ENCODE measurements around the gene STBD1.
"Not testable (repeated sequence)": the region's sequence is repeated elsewhere in the genome, so short reads cannot be mapped to it uniquely, and the experiment has no call there.

STBD1 gene

DNA sequence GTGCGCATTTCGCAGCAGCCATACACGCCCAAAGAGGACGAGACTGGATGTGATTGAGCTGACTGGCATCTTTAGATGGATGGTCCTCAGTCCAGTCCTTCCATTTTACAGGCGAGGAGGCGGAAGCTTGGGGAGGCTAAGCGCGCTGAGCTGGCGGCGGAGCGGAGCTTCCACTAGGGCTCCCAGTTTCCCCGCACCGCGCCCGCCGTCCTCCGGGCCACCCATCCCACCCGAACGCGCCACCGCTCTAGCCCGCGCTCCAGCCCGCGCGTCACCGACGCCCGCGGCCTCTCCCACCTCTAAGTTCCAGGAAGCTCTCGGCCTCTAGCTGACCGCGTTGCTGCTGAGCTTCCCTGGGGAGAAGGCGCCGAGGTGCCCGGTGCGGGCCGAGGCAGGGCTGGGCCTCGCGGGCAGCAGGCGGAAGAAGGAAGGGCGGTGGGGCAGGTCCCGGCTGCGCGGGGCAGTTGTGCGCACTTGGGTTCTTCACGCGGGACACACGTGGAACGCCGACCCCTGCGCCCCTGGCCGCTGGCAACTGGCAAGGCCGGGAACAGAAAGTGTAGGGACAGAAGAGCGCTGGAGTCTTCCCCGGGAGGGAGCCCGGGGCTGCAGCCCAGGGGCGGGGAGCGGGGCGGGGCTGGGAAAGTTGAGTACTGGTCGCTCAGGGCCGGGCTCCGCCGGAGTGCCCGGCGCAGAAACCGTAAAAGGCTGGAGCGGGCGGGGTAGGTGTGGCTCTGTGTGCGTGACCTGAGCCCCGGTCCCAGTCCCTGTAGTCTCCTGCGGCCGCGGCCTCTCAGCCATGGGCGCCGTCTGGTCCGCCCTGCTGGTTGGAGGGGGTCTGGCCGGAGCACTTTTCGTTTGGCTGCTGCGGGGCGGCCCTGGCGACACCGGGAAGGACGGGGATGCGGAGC, at the start of gene STBD1:
STBD1 (plus strand) TSS at position 763 of the 911 bp plus-strand sequence; CDS start at position 800, 37 bp downstream.
- DNase-seq (ENCODE audit: low read depth) = peak; percentile 15

DNA sequence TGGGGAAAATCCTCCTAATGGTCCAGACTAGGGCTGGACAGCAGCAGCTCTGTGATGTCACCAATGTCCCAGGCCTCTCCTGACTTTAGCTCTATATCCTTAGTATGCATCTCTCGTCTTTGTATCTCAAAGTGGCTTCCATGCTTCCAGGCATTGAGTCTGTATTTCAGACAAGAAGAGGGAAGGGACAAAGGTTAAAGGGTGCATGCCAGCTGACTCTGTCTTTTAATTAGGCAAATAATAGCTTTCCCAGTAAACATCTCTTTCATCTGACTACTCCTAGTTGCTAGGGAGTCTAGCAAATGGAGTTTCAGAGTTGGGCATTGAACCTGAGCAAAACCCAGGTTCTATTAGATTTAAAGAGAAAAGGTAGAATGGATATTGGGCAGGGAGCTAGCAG, 49.6 kb upstream of the STBD1 start:
- DNase-seq (ENCODE audit: low read depth) = no peak

DNA sequence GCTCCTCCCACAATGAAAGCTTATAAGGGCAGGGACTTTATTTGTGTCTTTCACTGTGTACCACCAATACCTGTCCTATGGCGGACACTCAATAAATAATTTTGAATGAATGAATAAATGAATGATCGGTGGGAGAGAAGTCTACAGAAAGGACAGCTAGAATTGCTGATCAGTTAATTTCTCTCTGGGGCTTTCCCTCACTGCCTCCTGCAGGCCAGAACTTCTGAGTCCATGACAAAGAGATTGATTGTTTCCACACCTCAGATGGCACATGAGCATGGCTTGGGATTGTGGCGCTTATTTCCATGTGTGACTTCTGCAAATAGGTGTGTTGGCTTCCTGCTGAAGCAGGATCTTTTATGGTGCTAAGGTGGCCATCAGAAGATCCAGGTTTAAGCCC, 48.7 kb upstream of the STBD1 start:
- DNase-seq (ENCODE audit: low read depth) = no peak

DNA sequence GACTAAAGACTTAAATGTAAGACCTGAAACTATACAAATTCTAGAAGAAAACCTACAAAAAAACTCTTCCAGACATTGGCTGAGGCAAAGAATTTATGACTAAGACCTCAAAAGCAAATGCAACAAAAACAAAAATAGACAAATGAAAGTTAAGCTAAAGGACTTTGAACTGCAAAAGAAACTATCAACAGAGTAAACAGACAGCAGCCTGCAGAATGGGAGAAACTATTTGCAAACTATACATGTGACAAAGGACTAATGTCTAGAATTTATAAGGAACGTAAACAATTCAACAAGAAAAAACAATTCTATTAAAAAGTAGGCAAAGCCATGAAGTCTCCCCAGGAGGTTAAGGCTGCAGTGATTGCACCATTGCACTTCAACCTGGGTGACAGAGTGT, 46.0 kb upstream of the STBD1 start:
- DNase-seq (ENCODE audit: low read depth) = no peak

DNA sequence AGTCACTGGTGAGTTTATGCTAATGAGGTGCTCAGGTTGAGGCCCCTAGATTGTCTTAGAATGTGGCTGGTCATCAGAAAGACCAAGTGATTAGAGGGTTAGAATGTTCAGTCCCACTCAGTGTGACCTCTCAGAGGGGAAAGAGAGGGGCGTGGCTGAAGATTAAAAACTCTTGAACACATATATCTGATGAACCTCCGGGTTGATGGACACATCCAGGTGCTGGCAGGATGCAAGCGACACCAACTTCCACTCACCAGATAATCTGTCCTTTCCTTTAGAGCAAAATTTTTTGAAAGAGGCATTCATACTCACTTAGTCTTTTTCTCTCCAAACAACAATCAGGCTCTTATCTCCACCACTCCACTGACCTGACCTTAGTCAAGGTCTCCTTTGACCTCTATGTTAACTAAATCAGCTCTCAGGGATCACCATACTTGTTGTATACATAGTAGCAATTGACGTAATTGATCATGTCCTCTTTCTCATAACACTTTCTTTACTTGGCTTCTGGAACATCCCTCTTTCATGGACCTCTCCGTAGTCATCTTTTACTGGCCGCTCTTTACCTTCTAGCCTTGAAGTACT, 40.8 kb upstream of the STBD1 start:
- DNase-seq (ENCODE audit: low read depth) = no peak

DNA sequence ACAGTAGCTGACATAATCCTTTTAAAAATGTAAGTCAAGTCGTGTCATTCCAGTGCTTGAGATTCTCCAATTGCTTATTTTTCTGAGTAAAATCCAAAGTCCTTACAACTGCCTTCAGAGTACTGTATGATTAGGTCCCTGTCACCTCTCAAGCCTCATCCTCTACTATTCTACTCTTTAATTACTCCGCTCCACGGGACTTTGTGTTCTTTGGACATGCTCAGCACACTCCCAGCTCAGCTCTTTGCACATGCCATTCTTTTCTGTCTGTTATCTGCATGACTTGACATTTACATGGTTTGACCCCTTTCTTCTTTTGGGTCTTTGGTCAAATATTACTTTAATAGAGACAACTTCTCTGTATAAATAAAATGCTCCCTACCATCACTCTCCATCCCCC, 39.9 kb upstream of the STBD1 start:
- DNase-seq (ENCODE audit: low read depth) = no peak

DNA sequence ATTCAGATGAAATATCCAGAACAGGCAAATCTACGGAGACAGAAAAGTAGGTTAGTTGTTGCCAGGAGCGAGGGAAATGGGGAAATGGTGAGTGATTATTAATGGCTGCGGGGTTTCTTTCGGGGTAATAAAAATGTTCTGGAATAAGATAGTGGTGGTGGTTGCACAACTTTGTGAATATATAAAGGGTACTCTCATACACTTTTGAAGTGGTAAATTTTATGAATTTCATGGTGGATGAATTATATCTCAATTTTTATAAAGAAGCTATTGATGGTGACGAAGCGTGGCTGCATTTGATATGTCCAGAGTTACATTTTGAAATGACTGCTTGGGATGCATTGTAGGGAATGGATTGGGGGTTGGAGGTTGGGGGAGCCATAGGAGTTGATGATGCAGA, 38.7 kb upstream of the STBD1 start:
- DNase-seq (ENCODE audit: low read depth) = no peak

DNA sequence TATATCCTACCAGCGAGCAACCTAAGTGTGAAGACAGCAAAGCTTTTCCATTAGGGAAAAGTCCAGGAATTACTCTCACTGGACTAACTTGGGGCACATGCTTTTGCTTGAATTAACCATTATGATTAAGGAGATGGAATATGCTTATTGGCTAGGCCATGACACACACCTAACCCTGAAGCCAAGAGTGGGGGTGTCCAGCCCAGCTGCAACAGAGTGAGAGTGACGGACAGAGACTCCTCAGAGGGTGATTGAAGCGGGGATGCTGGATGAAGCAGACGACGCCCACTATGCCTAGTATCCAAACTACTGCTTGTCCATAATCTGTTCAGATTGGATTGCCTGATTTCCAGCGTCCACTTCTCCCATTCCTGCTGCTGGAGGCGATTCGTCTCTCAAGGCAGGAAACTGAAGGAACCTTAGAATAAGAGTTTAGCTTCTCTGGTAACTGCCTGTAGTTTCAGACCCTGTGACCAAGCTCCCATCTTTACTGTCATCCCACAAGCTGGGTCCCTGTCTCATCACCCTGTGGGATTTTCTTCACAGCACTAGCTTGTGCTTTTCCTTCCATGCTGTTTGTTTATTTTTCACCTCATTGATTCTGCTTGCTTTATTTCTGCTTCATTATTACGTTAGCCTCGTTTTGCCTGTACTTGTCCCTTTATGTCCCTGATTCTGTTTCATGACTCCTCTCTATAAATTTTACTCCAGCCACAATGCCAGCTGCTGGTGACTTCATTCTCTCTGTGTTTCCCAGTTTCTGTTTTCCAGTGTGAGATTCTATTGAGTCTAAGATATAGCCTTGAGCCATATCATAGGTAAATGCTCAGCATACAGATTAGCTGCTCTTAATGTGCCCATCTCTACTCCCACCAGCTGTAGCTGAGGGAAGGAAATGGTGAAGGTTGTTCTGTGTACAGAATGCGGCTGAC, 36.0 kb upstream of the STBD1 start:
- DNase-seq (ENCODE audit: low read depth) = no peak

DNA sequence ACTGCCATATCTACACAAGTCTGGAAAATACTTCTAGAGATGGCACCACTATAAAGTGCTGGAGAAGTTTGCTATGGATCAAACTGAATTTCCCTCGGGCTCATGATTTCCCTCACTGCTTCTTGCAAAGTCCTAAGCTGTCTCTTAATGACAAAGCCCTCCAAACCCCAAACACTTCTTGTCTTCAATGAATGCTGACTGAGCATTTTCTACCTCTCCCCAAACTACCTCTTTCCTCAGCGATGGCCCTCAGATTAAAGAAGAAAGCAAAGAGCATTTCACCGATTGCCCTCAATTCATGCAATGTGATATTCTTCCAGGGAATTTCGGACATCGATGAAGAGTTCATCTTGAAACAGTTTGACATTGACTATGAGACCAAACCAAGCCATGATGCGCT, 35.3 kb upstream of the STBD1 start:
- DNase-seq (ENCODE audit: low read depth) = no peak

DNA sequence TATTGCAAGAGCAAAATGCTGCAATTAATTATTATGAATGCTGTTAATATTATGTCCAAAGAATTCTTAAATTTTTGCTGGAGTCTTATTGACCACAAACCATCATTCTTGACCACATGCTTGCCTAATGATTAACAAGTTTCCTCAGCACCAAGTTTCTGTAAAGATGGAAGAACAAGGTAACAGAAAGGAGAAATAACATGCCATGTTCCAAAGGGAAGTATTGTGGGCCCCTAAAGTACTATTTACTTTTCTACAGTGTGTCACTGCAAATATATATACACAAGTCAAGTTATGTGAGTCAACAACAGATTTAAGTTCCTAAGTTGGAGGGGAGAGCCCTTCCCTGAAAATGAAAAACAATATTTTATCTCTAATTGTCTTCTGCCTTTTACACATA, 34.5 kb upstream of the STBD1 start:
- DNase-seq (ENCODE audit: low read depth) = no peak

DNA sequence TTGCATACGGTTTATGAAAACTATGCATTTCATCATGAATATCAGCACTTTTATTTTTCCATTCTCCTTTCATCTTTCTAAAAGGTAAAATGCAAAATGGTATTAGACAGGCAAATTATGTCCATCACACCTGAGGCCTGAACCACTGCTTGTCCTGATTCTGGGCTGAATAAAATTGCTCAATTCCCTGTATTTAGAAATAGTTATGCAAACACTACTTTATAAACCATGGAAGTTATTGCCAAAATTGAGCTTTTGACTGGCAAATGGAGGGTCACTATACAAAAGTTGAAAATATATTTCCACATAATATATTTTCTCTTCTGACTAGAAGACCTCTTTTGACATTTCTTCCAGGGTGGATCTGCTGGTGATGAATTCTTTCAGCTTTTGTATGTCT, 34.0 kb upstream of the STBD1 start:
- DNase-seq (ENCODE audit: low read depth) = no peak

DNA sequence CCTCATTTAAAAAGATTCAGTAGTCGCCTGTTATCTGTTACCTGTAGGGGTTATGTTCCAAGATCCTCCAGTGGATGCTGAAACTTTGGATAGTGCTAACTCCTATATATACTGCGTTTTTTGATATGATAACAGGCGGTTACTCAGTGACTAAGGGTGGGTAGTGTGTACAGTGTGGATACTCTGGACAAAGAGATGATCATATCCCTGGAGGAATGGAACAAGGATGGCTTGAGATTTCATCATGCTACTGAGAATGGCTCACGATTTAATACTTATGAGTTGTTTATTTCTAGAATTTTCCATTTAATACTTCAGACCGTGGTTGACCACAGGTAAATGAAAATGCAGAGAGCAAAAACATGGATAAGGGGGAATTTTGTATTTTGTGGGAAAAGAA, 33.5 kb upstream of the STBD1 start:
- no peak for DNase-seq (ENCODE audit: low read depth)

DNA sequence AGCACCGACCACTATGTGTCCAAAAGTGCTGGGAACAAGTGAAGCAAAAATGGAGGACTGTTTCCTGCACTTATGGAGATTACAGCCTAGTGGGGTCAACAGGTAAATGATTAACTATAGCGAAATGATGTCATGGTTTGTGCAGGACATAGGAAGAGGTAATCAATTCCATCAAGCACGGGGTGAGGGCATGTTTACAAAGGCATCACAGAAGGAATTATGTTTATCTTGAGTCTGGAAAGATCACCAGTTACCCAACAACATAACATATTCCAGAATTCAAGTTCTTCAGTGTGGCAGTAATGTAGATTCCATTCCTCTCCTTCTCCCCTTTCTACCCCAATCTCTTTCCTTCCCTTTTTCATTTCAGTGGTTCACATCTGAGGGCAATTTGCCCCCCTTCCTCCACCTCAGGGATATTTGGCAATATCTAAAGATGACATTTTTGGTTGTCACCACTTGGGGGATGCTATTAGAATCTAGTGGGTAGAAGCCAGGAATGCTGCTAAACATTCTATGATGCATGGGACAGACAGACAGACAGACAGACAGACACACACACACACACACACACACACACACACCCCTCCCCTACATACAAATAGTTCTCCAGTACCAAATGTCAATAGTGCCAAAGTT, 30.9 kb upstream of the STBD1 start:
- DNase-seq (ENCODE audit: low read depth) = no peak

DNA sequence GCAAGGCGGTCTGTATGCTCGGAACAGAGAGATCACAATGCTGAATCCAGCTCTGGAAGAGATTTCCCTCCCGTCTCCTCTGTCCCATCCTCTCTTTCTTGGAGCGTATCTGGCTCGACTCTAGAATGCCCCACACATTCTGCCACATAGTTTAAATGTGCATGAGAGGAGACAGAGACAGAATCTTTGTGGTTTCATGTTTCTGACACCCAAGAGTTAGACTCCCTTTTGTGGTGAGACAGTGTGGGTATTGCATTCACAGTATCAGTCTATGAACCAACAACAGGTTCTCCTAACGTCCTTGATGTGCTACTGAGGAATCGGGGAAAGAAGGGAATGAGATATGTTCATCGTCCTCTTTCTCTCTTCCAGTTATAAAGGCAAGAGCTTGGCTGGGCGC, 29.7 kb upstream of the STBD1 start:
- no peak for DNase-seq (ENCODE audit: low read depth)

DNA sequence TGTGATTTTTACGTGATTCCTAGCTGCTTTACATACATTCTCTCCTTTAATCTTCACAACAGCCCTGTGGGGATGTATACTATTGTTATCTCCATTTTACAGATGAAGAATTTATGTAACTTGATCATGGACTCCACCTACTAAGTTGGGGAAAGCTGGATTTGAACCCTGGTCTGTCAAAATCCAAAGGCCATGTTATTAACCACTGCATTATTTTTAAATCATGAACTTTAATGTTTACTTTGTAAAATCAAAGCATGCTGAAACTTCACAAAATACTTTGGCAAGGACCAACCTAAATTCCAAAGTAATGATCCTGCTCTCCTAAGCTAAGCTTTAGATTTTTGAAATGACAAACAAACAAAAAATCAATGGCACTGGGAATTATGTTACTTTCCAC, 28.9 kb upstream of the STBD1 start:
- no peak for DNase-seq (ENCODE audit: low read depth)

DNA sequence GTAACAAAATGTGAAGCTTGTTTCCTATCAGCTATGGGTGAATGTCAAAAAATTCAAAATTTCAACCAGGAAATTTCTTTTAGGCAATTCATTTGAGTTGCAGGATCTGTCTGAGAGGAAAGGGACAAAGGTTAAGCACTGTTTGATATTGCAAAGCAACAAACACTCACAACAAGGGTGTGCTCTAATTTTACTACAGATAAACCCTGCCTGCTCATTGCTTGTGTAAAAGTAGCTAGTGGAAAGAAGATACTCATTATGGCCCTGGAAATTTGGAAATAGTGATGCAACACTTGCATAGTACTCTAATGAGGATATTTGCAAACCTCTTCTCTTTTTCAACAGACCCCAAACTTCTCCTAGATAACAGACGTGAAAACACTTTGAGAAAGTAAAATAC, 27.9 kb upstream of the STBD1 start:
- DNase-seq (ENCODE audit: low read depth) = no peak

DNA sequence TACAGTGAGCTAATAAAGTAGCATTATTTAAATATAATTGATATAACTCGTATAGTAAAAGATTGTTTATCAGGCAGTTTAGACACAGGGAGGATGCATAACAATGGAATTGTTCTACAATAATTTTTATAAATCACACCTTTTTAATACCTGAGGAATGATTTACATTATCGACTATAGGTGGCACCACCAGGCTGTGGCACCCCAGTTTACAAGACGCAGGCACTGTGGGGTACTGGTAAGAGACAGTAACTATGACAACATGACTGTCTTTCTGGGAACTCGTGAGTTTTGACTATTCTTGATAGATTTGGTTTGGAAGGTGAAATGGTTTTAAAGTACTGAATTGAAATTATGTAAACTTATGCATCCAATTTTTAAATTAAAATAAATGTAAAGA, 27.1 kb upstream of the STBD1 start:
- no peak for DNase-seq (ENCODE audit: low read depth)

DNA sequence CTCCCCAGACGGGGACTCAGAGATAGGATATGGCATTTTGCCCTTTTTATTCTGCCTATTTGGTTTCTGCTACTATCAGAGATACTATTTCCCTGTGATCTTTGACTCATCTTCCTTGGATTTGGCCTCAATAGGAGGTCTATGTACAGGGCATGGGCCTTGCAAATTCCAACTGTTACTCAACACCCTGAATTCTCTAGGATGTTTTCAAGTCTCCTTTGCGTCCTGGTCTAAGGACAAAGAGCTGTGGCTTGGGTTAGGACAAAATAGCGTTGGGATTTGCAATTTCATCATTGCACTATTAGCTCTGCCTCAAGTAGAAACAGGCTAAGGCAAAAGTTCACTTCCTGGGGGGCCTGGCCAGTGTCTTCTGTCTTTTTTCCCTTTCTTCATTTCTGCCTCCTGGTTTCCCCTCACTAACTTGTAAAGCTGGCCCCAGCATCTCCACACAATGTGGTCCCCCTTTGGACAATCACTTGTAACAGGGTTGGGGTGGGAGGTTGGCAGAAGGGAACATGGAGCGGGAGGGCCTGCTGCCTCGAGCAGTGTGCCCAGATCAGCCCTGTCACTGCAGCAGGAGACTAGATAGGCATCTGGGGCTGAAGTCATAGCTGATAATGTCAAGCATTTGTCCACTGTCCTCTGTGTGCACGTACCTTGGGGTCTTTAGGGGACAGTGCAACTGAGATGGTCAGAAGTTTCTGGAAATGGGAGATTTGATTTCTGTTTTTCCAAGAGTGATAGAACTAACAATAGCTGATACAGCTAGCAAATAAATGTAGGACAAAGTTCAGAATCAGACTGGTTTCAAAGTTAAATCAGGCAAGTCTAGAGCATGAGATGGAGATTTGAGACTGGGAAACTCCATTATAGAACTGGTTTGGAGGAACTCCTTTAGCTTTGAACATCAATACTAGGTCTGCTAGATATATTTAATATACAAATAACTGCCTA, 25.8 kb upstream of the STBD1 start:
- DNase-seq (ENCODE audit: low read depth) = no peak

DNA sequence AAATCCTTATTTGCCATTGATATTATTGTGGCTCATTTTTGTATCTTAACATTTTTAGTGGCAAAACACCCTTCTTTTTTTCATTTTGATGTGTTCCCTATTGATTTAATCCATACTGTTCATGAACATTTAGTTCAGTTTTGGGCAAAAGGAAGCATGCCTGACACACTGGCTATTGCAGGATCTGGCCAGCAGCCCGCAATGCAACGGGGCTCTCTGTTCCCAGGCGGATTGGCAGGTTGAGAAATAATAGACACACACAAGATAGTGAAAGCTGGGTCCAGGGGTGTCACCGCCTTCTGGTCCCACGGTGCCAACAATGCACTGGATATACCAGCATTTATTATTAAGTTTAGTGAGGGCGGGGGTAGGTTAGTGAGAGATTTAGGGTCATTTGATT, 24.9 kb upstream of the STBD1 start:
- DNase-seq (ENCODE audit: low read depth) = not testable (repeated sequence)

DNA sequence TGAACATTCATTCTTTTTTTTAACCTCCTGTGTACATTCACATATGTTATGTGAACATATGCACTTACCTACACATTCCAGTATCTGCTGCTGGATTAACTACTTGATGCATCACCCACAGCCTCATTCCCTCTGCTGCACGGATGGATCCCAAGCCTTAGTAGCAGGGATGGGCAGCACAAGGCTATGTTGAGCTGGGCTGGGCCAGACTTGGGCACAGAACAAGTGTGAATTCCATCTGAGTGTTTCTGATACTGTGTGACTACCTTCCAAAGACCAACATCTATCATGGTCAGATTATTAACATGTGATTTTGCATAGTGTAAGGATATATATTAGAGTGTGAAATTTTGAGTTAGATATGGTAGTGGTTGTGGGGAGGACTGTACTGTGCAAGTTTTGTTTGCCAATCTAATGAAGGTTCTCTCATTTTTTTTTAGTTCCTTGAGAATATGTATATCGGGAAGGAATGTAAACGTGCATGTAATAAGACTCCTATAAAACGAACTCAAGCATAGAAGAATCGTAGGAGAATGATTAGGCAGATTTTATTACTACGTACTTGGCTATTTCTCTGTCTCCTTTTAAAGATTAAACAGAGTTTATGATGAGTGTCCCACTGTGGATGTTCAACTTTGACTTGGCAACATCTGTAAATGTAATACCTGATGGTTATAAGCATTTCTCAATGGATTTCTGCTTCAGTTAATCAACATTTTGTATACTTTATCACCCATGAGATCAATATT, 23.4 kb upstream of the STBD1 start:
- no peak for DNase-seq (ENCODE audit: low read depth)
